ENCODE data around the gene WDR86.

DNA sequence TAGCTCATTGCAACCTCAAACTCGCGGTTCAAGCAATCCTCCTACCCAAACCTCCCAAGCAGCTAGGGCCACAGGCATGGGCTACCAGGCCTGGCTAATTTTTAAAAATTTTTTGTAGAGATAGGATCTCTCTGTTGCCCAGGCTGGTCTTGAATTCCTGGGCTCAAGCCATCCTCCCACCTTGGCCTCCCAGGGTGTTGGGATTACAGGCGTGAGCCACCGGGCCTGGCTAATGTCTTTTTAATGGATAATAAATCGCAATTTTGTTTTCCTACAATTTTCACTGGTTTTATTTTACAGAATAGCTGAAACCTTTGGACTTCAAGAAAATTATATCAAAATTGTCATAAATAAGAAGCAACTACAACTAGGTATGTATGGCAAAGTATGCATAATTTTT is 57.3 kb downstream of the WDR86 start:
- no peak for TF ChIP-seq EZH2phosphoT487 (IDR thresholded peaks at IDR 0.05; ENCODE audit: unreplicated experiment)
- TF ChIP-seq POLR2AphosphoS5 (IDR thresholded peaks at IDR 0.05; ENCODE audit: low read depth), result no peak
- TF ChIP-seq, protein P1, sequence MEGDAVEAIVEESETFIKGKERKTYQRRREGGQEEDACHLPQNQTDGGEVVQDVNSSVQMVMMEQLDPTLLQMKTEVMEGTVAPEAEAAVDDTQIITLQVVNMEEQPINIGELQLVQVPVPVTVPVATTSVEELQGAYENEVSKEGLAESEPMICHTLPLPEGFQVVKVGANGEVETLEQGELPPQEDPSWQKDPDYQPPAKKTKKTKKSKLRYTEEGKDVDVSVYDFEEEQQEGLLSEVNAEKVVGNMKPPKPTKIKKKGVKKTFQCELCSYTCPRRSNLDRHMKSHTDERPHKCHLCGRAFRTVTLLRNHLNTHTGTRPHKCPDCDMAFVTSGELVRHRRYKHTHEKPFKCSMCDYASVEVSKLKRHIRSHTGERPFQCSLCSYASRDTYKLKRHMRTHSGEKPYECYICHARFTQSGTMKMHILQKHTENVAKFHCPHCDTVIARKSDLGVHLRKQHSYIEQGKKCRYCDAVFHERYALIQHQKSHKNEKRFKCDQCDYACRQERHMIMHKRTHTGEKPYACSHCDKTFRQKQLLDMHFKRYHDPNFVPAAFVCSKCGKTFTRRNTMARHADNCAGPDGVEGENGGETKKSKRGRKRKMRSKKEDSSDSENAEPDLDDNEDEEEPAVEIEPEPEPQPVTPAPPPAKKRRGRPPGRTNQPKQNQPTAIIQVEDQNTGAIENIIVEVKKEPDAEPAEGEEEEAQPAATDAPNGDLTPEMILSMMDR (conservative IDR thresholded peaks at IDR 0.05; ENCODE audit: low read depth in 2 of 2), result no peak
- no peak for TF ChIP-seq EZH2 (IDR thresholded peaks at IDR 0.05; ENCODE audit: low read depth, unreplicated experiment)
- TF ChIP-seq, protein P2, sequence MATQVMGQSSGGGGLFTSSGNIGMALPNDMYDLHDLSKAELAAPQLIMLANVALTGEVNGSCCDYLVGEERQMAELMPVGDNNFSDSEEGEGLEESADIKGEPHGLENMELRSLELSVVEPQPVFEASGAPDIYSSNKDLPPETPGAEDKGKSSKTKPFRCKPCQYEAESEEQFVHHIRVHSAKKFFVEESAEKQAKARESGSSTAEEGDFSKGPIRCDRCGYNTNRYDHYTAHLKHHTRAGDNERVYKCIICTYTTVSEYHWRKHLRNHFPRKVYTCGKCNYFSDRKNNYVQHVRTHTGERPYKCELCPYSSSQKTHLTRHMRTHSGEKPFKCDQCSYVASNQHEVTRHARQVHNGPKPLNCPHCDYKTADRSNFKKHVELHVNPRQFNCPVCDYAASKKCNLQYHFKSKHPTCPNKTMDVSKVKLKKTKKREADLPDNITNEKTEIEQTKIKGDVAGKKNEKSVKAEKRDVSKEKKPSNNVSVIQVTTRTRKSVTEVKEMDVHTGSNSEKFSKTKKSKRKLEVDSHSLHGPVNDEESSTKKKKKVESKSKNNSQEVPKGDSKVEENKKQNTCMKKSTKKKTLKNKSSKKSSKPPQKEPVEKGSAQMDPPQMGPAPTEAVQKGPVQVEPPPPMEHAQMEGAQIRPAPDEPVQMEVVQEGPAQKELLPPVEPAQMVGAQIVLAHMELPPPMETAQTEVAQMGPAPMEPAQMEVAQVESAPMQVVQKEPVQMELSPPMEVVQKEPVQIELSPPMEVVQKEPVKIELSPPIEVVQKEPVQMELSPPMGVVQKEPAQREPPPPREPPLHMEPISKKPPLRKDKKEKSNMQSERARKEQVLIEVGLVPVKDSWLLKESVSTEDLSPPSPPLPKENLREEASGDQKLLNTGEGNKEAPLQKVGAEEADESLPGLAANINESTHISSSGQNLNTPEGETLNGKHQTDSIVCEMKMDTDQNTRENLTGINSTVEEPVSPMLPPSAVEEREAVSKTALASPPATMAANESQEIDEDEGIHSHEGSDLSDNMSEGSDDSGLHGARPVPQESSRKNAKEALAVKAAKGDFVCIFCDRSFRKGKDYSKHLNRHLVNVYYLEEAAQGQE (IDR thresholded peaks at IDR 0.05; ENCODE audit: unreplicated experiment), result no peak
- TF ChIP-seq ZNF331 (CRISPR knock-in tag; IDR thresholded peaks at IDR 0.05; ENCODE audit: low read depth), result no peak
- TF ChIP-seq CREB1 (CRISPR knock-in tag; IDR thresholded peaks at IDR 0.05; ENCODE audit: low read depth), result no peak
- TF ChIP-seq, protein P3, sequence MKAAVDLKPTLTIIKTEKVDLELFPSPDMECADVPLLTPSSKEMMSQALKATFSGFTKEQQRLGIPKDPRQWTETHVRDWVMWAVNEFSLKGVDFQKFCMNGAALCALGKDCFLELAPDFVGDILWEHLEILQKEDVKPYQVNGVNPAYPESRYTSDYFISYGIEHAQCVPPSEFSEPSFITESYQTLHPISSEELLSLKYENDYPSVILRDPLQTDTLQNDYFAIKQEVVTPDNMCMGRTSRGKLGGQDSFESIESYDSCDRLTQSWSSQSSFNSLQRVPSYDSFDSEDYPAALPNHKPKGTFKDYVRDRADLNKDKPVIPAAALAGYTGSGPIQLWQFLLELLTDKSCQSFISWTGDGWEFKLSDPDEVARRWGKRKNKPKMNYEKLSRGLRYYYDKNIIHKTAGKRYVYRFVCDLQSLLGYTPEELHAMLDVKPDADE (IDR thresholded peaks at IDR 0.05), result no peak
- no peak for TF ChIP-seq ZNF114 (CRISPR knock-in tag; IDR thresholded peaks at IDR 0.05)
- TF ChIP-seq NANOG (IDR thresholded peaks at IDR 0.05; ENCODE audit: borderline replicate concordance), result no peak

Data from GM23338 (cell line).